ENCODE measurements around the gene LHX5.

GRCh38 chr12:113472191-113473121 lies 785 bp upstream of the LHX5 start:
- TF ChIP-seq, protein P1, sequence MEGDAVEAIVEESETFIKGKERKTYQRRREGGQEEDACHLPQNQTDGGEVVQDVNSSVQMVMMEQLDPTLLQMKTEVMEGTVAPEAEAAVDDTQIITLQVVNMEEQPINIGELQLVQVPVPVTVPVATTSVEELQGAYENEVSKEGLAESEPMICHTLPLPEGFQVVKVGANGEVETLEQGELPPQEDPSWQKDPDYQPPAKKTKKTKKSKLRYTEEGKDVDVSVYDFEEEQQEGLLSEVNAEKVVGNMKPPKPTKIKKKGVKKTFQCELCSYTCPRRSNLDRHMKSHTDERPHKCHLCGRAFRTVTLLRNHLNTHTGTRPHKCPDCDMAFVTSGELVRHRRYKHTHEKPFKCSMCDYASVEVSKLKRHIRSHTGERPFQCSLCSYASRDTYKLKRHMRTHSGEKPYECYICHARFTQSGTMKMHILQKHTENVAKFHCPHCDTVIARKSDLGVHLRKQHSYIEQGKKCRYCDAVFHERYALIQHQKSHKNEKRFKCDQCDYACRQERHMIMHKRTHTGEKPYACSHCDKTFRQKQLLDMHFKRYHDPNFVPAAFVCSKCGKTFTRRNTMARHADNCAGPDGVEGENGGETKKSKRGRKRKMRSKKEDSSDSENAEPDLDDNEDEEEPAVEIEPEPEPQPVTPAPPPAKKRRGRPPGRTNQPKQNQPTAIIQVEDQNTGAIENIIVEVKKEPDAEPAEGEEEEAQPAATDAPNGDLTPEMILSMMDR (IDR thresholded peaks at IDR 0.05), result no peak
- TF ChIP-seq ZFX (IDR thresholded peaks at IDR 0.05; ENCODE audit: borderline replicate concordance), result no peak
